Cardiac muscle cell (in vitro differentiated cells and primary cell): Measurements from ENCODE around the gene MKNK2. TPM values are rescaled to one million over a fixed set of nuclear protein-coding genes. Genes with fewer than 3 reads are reported as not detected.

Experiments used
- DNase-seq, 2 donors: peaks; one replicate each; pipeline versions ENCODE4 v3.0.0 to v3.0.0-alpha.2; 2010 to 2017; ENCODE audit warnings: low read depth in 1 of 2, low spot score in 1 of 2
- H3K27ac ChIP-seq: fragments of 200-600 bp; sonication (generic); 2 replicates; pipeline ENCODE4 v1.5.1; 2016
- H3K27me3 ChIP-seq: fragments of 200-600 bp; sonication (generic); 2 replicates; pipeline ENCODE4 v1.6.0; 2016; ENCODE audit warnings: control low read depth
- H3K36me3 ChIP-seq: fragments of 200-600 bp; sonication (generic); 2 replicates; pipeline ENCODE4 v1.5.1; 2016; ENCODE audit warnings: control low read depth
- H3K4me1 ChIP-seq: fragments of 200-600 bp; sonication (generic); 2 replicates; pipeline ENCODE4 v1.8.1; 2017; ENCODE audit warnings: low read depth, mild to moderate bottlenecking, mixed run types
- H3K4me3 ChIP-seq: fragments of 200-600 bp; sonication (generic); 2 replicates; pipeline ENCODE4 v1.5.1; 2016; ENCODE audit warnings: mild to moderate bottlenecking
- H3K9me3 ChIP-seq: fragments of 200-600 bp; sonication (generic); 2 replicates; pipeline ENCODE4 v1.5.1; 2017; ENCODE audit warnings: low read depth, mild to moderate bottlenecking, control low read depth
- polyA plus RNA-seq: library from polyadenylated mRNA; unstranded; fragments of >200 nt; fragmentation: Nextera tagmentation; extraction: Ambion mirVana; gene quantifications from 2 replicates; pipeline ENCODE4 v1.2.1, GENCODE V29; 2016
- total RNA-seq: library from RNA; depleted of rRNA; stranded (reverse); fragments of >200 nt; gene quantifications from 2 replicates; pipeline ENCODE4 v1.2.3, GENCODE V29; 2016
- TF ChIP-seq, protein P1 (sequence below): IDR thresholded peaks from 2 replicates; pipeline ENCODE4 v1.5.1; 2012; ENCODE audit warnings: low read depth, mild to moderate bottlenecking, low read length

Gene MKNK2
- total and polyA plus RNA-seq, 2 experiments from 2014 or later: 72.8 to 76.6 TPM

DNA sequence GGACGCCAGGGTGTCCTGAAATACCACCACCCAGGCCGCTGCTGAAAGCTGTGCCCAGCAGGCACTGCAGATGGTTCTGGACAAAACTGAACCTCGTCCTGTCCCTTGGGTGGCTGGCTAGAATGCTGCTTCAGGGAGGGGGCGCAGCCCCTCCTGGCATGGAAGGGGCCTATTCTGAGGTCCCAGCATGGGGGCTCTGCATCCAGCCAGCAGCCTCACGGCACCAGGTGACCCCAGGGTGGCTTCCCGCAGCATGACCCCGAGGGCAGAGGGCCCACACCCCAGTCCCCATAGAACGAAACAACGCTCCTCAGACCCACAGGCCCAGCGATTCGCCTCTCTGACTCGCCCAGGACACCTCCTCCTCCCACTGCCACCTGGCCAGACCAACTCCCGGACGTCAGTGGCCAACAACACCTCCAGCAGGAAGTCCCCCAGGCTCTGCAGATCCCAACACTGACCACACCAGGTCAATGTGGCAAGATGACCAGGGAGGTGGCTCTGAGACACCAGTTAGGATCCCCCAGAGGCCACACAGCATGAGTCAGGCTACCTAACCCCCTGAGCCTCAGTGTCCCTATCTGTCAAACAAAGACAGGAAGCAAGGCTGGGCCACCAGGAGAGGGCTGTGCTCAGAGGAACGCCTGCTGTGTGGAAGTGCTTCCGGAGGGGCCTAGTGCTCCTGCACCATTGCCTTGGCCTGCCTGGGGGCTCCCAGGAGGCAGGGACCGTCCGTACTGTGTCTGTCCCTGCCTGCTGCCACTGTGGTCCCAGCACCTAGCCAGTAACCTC is 6.1 kb downstream of the MKNK2 start:
- Histone ChIP-seq H3K4me3 (no peak overlapping the region), H3K27ac (no peak overlapping the region), H3K9me3 (no peaks in the 10 kb centered on the region), H3K36me3 (no peaks in the 10 kb centered on the region), H3K27me3 (no peaks in the 10 kb centered on the region), H3K4me1 (peaks cover 32% of the 10 kb centered on the region)
- TF ChIP-seq, protein P1, sequence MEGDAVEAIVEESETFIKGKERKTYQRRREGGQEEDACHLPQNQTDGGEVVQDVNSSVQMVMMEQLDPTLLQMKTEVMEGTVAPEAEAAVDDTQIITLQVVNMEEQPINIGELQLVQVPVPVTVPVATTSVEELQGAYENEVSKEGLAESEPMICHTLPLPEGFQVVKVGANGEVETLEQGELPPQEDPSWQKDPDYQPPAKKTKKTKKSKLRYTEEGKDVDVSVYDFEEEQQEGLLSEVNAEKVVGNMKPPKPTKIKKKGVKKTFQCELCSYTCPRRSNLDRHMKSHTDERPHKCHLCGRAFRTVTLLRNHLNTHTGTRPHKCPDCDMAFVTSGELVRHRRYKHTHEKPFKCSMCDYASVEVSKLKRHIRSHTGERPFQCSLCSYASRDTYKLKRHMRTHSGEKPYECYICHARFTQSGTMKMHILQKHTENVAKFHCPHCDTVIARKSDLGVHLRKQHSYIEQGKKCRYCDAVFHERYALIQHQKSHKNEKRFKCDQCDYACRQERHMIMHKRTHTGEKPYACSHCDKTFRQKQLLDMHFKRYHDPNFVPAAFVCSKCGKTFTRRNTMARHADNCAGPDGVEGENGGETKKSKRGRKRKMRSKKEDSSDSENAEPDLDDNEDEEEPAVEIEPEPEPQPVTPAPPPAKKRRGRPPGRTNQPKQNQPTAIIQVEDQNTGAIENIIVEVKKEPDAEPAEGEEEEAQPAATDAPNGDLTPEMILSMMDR: no peak
- no peak for DNase-seq

DNA sequence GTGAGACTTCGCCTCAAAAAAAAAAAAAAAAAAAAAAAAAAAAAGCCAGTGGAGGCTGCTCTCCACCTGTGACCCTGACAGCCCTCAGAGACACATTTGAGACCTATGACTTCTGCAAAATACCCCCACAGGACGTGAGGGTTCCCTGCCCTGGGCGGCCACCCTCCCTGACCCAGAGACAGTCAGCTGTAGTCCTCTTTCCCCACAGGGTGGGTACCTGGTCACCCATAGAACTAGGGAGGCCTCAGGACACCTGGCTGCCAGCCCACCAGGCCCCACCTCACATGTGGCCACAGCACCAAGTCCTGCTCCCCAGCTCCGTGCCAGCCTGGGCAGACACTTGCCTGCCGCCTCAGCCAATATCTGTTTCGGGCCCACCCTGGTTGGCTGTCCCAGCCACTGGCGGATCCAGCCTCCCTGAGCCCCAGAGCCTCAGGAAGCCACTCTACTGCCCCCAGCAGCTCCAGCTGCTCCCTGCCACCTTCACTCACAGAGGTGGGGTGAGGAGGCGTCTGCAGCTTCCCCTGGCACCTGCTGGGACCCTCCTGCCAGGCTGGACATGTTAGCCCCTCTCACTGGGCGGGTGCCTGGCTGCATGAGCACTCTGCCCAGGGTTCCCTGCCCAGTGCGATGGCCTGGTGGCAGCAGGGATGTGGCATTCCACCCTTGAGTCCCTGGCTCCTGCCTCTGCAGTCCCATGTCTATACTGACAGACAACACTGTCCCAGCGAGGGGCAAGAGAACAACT is 6.9 kb downstream of the MKNK2 start:
- TF ChIP-seq, protein P1: no peak
- Histone ChIP-seq H3K4me3 (no peak overlapping the region), H3K36me3 (no peaks in the 10 kb centered on the region), H3K9me3 (no peaks in the 10 kb centered on the region), H3K27me3 (no peaks in the 10 kb centered on the region), H3K4me1 (peaks cover 25% of the 10 kb centered on the region), H3K27ac (peak overlapping the region; percentile 14)
- no peak for DNase-seq

DNA sequence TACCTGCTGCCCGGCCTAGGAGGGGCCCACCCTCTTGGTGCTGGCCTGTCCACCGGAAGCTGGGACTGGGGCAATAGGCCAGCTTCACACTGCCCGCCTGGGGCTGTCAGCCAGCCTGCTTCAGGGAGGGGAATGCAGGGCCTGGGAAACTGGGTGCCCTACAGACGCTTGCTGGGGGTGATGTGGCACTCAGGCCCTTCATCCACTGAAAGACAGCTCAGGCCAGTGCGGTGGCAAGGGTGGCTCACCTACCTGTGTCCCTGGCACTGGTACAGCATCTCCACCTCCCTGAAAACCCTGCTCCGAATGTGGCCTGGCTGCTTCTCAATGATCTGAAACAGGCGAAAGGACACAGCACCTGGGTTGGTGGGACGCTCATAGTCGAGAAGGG is 7.8 kb downstream of the MKNK2 start:
- peaks cover 22% of the 10 kb centered on the region for H3K4me1 ChIP-seq
- no peaks in the 10 kb centered on the region for H3K27me3 ChIP-seq
- no peaks in the 10 kb centered on the region for H3K36me3 ChIP-seq
- H3K27ac ChIP-seq: no peak overlapping the region
- TF ChIP-seq, protein P1: no peak
- no peak overlapping the region for H3K4me3 ChIP-seq
- no peak for DNase-seq
- H3K9me3 ChIP-seq: no peaks in the 10 kb centered on the region

DNA sequence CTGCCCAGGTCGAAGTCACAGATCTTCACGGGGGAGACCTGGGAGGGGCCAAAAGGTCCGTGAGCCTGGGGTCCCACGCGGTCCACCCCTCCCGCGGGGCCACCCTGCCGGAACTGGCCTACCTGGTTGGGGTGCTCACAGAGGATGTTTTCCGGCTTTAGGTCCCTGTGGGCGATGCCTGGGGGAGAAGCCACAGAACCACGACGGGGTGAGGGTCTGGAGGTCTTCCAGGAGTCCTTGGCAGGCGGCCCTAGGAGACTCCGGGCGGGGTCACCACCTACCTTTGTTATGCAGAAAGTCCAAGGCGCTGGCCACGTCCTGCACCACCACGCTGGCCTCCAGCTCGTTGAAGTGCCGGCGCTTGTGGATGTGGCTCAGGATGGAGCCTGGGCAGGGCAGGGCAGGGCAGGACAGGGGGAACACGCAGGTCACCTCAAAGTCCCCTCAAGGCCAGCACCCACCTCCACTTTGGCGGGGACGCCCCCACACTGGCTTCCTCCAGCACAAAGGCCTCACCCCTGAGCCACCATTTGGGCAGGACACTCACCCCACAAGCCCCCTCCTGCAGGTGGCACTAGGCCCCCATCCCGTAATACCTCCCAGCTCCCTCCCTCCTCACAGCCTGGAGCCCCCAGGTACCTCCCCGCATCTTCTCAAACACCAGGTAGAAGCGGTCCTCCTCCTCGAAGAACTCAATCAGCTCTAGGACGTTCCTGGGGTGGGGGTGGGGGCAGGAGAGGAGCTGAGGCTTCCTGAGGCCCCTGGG is 8.4 kb downstream of the MKNK2 start:
- Histone ChIP-seq H3K4me1 (peaks cover 22% of the 10 kb centered on the region), H3K27me3 (no peaks in the 10 kb centered on the region), H3K4me3 (peak overlapping the region; percentile 8), H3K36me3 (no peaks in the 10 kb centered on the region), H3K27ac (peak overlapping the region; percentile 47), H3K9me3 (no peaks in the 10 kb centered on the region)
- peak in 1 of 2 donors; percentile 39 for DNase-seq
- TF ChIP-seq, protein P1: no peak

DNA sequence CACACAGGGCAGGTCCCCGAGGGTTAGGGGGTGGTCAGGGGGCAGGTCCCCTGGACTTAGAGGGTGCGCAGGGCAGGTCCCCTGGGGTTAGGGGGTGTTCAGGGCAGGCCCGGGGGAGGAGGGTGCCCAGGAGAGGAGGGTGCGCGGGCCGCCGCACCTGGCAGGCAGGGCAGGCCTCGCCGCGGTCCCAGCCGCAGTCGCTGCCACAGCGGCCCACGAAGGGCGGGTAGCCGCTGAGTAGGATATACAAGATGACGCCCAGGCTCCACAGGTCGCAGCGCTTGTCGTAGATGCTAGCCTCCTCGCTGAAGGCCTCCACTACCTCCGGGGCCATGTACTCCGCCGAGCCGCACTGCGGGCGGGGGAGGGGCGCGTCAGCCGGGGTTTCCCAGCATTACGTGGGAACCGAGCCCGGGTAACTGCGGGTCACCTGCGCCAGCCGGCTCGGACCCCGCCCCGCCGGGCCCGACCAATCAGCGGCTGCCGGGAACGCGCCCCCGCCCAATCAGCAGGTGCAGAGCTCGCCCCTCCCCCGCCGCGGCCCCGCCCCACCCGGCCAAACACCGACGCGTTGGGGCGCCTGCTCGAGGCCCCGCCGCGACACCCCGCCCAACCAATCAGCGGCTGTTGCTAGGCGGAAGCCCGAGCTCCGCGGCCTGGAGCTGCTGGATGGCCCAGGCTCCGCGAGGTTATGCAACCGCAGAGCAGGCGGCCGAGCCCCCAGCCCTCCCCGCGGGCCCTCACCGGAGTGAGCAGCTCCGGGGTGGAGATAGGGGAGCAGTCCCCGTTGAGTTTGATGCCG is 9.2 kb downstream of the MKNK2 start:
- Histone ChIP-seq H3K9me3 (no peaks in the 10 kb centered on the region), H3K4me3 (peak overlapping the region; percentile 16), H3K27ac (peak overlapping the region; percentile 70), H3K27me3 (no peaks in the 10 kb centered on the region), H3K36me3 (no peaks in the 10 kb centered on the region), H3K4me1 (peaks cover 22% of the 10 kb centered on the region)
- TF ChIP-seq, protein P1: no peak
- DNase-seq: peak; percentile 96
